ENCODE measurements around the gene SIX5.

SIX5 gene

GRCh38 chr19:45768984-45769782 lies at the start of gene SIX5:
TSS of gene SIX5 (minus strand) at chr19:45769252. CDS start at chr19:45768844, 408 bp downstream.
- no peaks in the 10 kb centered on the region for H3K27me3 ChIP-seq (ENCODE audit: control insufficient read depth, insufficient read depth, low read length)
- H3K4me1 ChIP-seq (ENCODE audit: control insufficient read depth, insufficient read depth, low read length): peaks cover 38% of the 10 kb centered on the region
- H3K27ac ChIP-seq (ENCODE audit: low read depth, low read length): peak within 1 kb of the TSS; percentile 93
- H3K36me3 ChIP-seq (ENCODE audit: control insufficient read depth, insufficient read depth, low read length): peaks cover 9% of the 10 kb centered on the region; the same call in 1 of the 2 replicates
- H3K4me3 ChIP-seq (ENCODE audit: low read depth, low read length): peak within 1 kb of the TSS; percentile 79
- no peaks in the 10 kb centered on the region for H3K9me3 ChIP-seq (ENCODE audit: control insufficient read depth, insufficient read depth, low read depth, low read length)
- peak within 1 kb of the TSS; percentile 97 for H3K9ac ChIP-seq (ENCODE audit: low read length)

- Histone ChIP-seq H3K27me3 (ENCODE audit: control insufficient read depth, insufficient read depth, low read length) (no peaks in the 10 kb centered on the region), H3K9me3 (ENCODE audit: control insufficient read depth, insufficient read depth, low read depth, low read length) (no peaks in the 10 kb centered on the region), H3K4me3 (ENCODE audit: low read depth, low read length) (peak overlapping the region; percentile 25), H3K27ac (ENCODE audit: low read depth, low read length) (no peak overlapping the region), H3K36me3 (ENCODE audit: control insufficient read depth, insufficient read depth, low read length) (peaks cover 35% of the 10 kb centered on the region), H3K4me1 (ENCODE audit: control insufficient read depth, insufficient read depth, low read length) (peaks cover 26% of the 10 kb centered on the region), H3K9ac (ENCODE audit: low read length) (no peak overlapping the region)
Measured at GRCh38 chr19:45817725-45818301, 48.8 kb upstream of the SIX5 start.

- Histone ChIP-seq H3K27ac (ENCODE audit: low read depth, low read length) (peak overlapping the region; percentile 42; the same call in 1 of the 2 replicates), H3K4me3 (ENCODE audit: low read depth, low read length) (peak overlapping the region; percentile 84), H3K4me1 (ENCODE audit: control insufficient read depth, insufficient read depth, low read length) (peaks cover 26% of the 10 kb centered on the region), H3K9ac (ENCODE audit: low read length) (peak overlapping the region; percentile 66), H3K9me3 (ENCODE audit: control insufficient read depth, insufficient read depth, low read depth, low read length) (no peaks in the 10 kb centered on the region), H3K27me3 (ENCODE audit: control insufficient read depth, insufficient read depth, low read length) (no peaks in the 10 kb centered on the region), H3K36me3 (ENCODE audit: control insufficient read depth, insufficient read depth, low read length) (peaks cover 28% of the 10 kb centered on the region)
Measured at GRCh38 chr19:45817010-45817724, 48.1 kb upstream of the SIX5 start.

- Histone ChIP-seq H3K4me1 (ENCODE audit: control insufficient read depth, insufficient read depth, low read length) (peaks cover 26% of the 10 kb centered on the region), H3K9me3 (ENCODE audit: control insufficient read depth, insufficient read depth, low read depth, low read length) (no peaks in the 10 kb centered on the region), H3K36me3 (ENCODE audit: control insufficient read depth, insufficient read depth, low read length) (peaks cover 23% of the 10 kb centered on the region), H3K4me3 (ENCODE audit: low read depth, low read length) (peak overlapping the region; percentile 84), H3K27me3 (ENCODE audit: control insufficient read depth, insufficient read depth, low read length) (no peaks in the 10 kb centered on the region), H3K9ac (ENCODE audit: low read length) (peak overlapping the region; percentile 80), H3K27ac (ENCODE audit: low read depth, low read length) (peak overlapping the region; percentile 42)
Measured at GRCh38 chr19:45816236-45817009, 47.4 kb upstream of the SIX5 start.

GRCh38 chr19:45815481-45816216 lies 46.6 kb upstream of the SIX5 start:
- Histone ChIP-seq H3K4me3 (ENCODE audit: low read depth, low read length) (peak overlapping the region; percentile 84), H3K9ac (ENCODE audit: low read length) (peak overlapping the region; percentile 80), H3K36me3 (ENCODE audit: control insufficient read depth, insufficient read depth, low read length) (peaks cover 16% of the 10 kb centered on the region), H3K27me3 (ENCODE audit: control insufficient read depth, insufficient read depth, low read length) (no peaks in the 10 kb centered on the region), H3K9me3 (ENCODE audit: control insufficient read depth, insufficient read depth, low read depth, low read length) (no peaks in the 10 kb centered on the region), H3K4me1 (ENCODE audit: control insufficient read depth, insufficient read depth, low read length) (peaks cover 26% of the 10 kb centered on the region), H3K27ac (ENCODE audit: low read depth, low read length) (peak overlapping the region; percentile 42)

- Histone ChIP-seq H3K9me3 (ENCODE audit: control insufficient read depth, insufficient read depth, low read depth, low read length) (no peaks in the 10 kb centered on the region), H3K4me1 (ENCODE audit: control insufficient read depth, insufficient read depth, low read length) (peaks cover 29% of the 10 kb centered on the region), H3K4me3 (ENCODE audit: low read depth, low read length) (peak within 1 kb of the TSS; percentile 84), H3K27ac (ENCODE audit: low read depth, low read length) (peak within 1 kb of the TSS; percentile 42), H3K36me3 (ENCODE audit: control insufficient read depth, insufficient read depth, low read length) (peaks cover 9% of the 10 kb centered on the region), H3K27me3 (ENCODE audit: control insufficient read depth, insufficient read depth, low read length) (no peaks in the 10 kb centered on the region), H3K9ac (ENCODE audit: low read length) (peak within 1 kb of the TSS; percentile 80)
Measured at GRCh38 chr19:45814851-45815480, 45.9 kb upstream of the SIX5 start, which contains the start of gene RSPH6A. TSS of gene RSPH6A (minus strand) at chr19:45815308. CDS start at chr19:45815176, 132 bp downstream.

GRCh38 chr19:45814166-45814780 lies 45.2 kb upstream of the SIX5 start:
- peak overlapping the region; percentile 84 for H3K4me3 ChIP-seq (ENCODE audit: low read depth, low read length)
- peak overlapping the region; percentile 63 for H3K9ac ChIP-seq (ENCODE audit: low read length)

GRCh38 chr19:45812297-45812696 lies 43.2 kb upstream of the SIX5 start:
- no peaks in the 10 kb centered on the region for H3K36me3 ChIP-seq (ENCODE audit: control insufficient read depth, insufficient read depth, low read length)
- no peak overlapping the region for H3K27ac ChIP-seq (ENCODE audit: low read depth, low read length)
- peaks cover 21% of the 10 kb centered on the region; the same call in 1 of the 2 replicates for H3K4me1 ChIP-seq (ENCODE audit: control insufficient read depth, insufficient read depth, low read length)
- no peaks in the 10 kb centered on the region for H3K9me3 ChIP-seq (ENCODE audit: control insufficient read depth, insufficient read depth, low read depth, low read length)
- H3K27me3 ChIP-seq (ENCODE audit: control insufficient read depth, insufficient read depth, low read length): no peaks in the 10 kb centered on the region
- no peak overlapping the region for H3K4me3 ChIP-seq (ENCODE audit: low read depth, low read length)
- no peak overlapping the region for H3K9ac ChIP-seq (ENCODE audit: low read length)

More at GRCh38 chr19:45814166-45814780, 45.2 kb upstream of the SIX5 start:
- Histone ChIP-seq H3K27ac (ENCODE audit: low read depth, low read length) (no peak overlapping the region), H3K36me3 (ENCODE audit: control insufficient read depth, insufficient read depth, low read length) (peaks cover 2% of the 10 kb centered on the region; the same call in 1 of the 2 replicates), H3K27me3 (ENCODE audit: control insufficient read depth, insufficient read depth, low read length) (no peaks in the 10 kb centered on the region), H3K9me3 (ENCODE audit: control insufficient read depth, insufficient read depth, low read depth, low read length) (no peaks in the 10 kb centered on the region), H3K4me1 (ENCODE audit: control insufficient read depth, insufficient read depth, low read length) (peaks cover 35% of the 10 kb centered on the region)

GRCh38 chr19:45809643-45810159 lies 40.6 kb upstream of the SIX5 start:
- no peak overlapping the region for H3K9ac ChIP-seq (ENCODE audit: low read length)

More at GRCh38 chr19:45809643-45810159, 40.6 kb upstream of the SIX5 start:
- no peak overlapping the region for H3K27ac ChIP-seq (ENCODE audit: low read depth, low read length)
- peaks cover 4% of the 10 kb centered on the region; the same call in 1 of the 2 replicates for H3K27me3 ChIP-seq (ENCODE audit: control insufficient read depth, insufficient read depth, low read length)
- H3K4me3 ChIP-seq (ENCODE audit: low read depth, low read length): no peak overlapping the region
- peaks cover 11% of the 10 kb centered on the region; the same call in 1 of the 2 replicates for H3K4me1 ChIP-seq (ENCODE audit: control insufficient read depth, insufficient read depth, low read length)
- no peaks in the 10 kb centered on the region for H3K36me3 ChIP-seq (ENCODE audit: control insufficient read depth, insufficient read depth, low read length)
- H3K9me3 ChIP-seq (ENCODE audit: control insufficient read depth, insufficient read depth, low read depth, low read length): no peaks in the 10 kb centered on the region
